ENCODE measurements around the gene KRTAP1-1.
"Not testable (repeated sequence)": the region's sequence is repeated elsewhere in the genome, so short reads cannot be mapped to it uniquely, and the experiment has no call there.

KRTAP1-1 gene

GRCh38 chr17:41054556-41054955, 13.3 kb upstream of the KRTAP1-1 start:
- not testable (repeated sequence) for DNase-seq

- DNase-seq: no peak
These were observed 12.8 kb upstream of the KRTAP1-1 start for GRCh38 chr17:41054025-41054424.

DNA sequence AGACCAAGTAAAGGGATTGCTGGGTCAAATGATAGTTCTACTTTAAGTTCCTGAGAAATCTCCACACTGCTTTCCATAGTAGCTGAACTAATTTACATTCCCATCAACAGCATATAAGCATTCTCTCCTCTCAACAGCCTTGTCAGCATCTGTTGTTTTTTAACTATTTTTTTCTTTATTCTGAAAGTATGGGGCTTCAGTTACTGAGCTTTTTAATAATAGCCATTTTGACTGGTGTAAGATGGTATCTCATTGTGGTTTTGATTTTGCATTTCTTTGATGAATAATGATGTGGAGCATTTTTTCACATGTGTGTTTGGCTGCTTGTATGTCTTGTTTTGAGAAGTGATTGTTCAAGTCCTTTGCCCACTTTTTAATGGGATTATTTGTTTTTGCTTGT, 11.3 kb upstream of the KRTAP1-1 start:
- no peak for DNase-seq

DNA sequence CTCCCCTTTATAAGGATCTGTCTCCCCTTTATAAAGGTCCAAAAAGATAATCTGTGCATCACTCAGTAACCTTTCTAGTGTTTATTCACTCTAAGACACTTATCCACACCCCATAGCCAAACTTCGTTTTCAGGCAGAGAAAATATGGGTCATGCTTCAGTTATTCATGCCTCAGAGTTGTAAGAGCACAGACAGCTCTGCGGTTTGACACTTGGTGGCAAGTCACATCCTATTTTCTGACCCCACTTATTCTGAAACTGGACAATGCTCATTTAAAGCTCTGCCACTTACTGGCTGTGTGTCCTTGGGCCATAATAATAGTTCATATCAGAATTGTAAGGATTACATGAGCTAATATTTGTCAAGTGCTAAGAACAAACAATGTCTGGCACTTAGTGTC, 7.9 kb upstream of the KRTAP1-1 start:
- DNase-seq: no peak

DNA sequence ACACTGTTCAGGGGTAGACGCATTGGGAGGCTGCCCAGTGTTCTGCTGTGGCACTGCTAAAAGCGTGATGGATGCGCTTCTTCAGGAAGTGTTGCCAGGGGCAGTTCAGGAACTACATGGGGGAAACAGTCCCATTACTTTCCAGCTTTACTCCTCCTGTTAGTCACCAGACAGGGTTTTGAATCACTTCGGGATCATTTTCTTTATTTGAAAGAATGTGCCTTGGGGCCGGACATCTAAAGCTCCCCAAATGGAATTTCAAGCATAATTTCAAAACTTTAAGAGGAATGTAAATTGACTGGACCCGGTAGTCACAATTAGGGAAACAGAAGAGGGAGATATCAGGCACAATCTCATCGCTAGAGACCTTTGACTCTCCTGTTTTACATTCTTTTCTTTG, 7.2 kb upstream of the KRTAP1-1 start:
- no peak for DNase-seq

- DNase-seq: not testable (repeated sequence)
These were observed 5.7 kb upstream of the KRTAP1-1 start, which contains the start of gene KRTAP2-1 for GRCh38 chr17:41046735-41047465. TSS of gene KRTAP2-1 (minus strand) at chr17:41047316. CDS start at chr17:41047267, 49 bp downstream.

- no peak for DNase-seq
These were observed 1.7 kb upstream of the KRTAP1-1 start for GRCh38 chr17:41042953-41043352.

- no peak for DNase-seq
These were observed 3.3 kb downstream of the KRTAP1-1 start for GRCh38 chr17:41037853-41038350.

DNA sequence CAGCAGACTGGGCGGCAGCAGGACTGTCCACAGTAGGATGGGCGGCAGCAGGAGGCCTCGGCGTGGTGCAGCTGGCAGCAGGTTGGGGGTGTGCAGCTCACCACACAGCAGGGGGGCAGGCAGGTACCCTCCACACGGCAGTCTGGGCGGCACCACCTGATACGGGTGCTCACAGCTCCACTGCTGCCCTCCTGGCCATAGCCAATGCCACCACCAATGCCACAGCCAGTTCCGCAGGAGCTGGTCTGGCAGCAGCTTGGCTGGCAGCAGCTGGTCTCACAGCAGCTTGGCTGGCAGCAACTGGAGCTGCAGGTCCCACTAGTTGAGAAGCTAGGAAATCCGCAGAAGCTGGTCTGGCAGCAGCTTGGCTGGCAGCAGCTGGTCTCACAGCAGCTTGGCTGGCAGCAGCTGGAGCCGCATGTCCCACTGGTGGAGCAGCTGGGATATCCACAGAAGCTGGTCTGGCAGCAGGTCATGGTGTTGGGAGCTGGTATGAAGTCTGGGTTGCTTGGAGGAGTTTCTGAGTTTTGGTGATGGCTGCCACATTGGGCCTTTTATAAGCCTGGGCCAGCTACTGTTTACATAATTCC, 6.8 kb downstream of the KRTAP1-1 start, which contains the start of gene KRTAP1-3:
Gene KRTAP1-3 (minus strand): TSS at position 529 of the 590 bp plus-strand sequence. CDS start 53 bp downstream, at position 476.
- DNase-seq: not testable (repeated sequence)

DNA sequence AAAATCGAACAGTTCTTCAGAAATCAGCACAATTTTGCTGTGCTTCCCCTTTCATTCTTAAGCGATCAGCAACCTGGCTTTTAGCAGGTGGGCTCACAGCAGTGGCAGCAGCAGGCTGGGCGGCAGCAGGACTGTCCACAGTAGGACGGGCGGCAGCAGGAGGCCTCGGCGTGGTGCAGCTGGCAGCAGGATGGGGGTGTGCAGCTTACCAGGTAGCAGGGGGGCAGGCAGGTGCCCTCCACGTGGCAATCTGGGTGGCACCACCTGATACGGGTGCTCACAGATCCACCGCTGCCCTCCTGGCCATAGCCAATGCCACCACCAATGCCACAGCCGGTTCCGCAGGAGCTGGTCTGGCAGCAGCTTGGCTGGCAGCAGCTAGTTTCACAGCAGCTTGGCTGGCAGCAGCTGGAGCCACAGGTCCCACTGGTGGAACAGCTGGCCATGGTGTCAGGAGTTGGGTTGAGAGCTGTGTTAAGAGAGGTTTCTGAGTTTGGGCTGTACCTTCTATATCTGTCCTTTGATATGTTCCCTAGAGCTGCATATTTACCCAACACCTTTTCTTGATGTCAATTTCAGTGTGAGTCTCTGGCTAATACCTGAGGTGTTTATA, 11.5 kb downstream of the KRTAP1-1 start, which contains the start of gene KRTAP1-4:
Gene KRTAP1-4 (minus strand): TSS at position 563 of the 613 bp plus-strand sequence. CDS start 117 bp downstream, at position 446.
- DNase-seq: no peak

- DNase-seq: no peak
These were observed 14.4 kb downstream of the KRTAP1-1 start, which contains the start of gene KRTAP1-5 for GRCh38 chr17:41026715-41027471. TSS of gene KRTAP1-5 (minus strand) at chr17:41027208. CDS start at chr17:41027155, 53 bp downstream.

- DNase-seq: no peak
These were observed 16.6 kb downstream of the KRTAP1-1 start for GRCh38 chr17:41024697-41025096.

DNA sequence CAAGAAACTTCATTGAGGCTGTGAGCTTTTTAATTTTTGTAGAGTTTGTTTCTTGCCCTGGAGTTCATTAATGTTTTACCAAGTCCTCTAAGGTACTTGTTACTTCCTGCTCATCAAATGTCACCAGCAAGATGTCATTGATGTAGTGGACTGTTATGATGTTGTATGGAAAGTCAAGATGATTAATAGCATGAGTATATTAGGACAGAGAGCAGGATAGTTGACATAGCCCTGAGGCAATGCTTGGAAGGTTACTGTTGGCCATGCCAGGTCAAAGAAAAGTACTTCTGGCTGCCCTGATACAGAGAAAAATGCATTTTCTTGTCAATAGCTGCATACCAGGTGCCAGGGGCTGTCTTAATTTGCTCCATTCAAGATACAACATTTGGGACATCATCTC, 20.9 kb downstream of the KRTAP1-1 start:
- no peak for DNase-seq

- no peak for DNase-seq
These were observed 21.8 kb downstream of the KRTAP1-1 start for GRCh38 chr17:41019415-41019814.

GRCh38 chr17:41018541-41018940, 22.7 kb downstream of the KRTAP1-1 start:
- no peak for DNase-seq

DNA sequence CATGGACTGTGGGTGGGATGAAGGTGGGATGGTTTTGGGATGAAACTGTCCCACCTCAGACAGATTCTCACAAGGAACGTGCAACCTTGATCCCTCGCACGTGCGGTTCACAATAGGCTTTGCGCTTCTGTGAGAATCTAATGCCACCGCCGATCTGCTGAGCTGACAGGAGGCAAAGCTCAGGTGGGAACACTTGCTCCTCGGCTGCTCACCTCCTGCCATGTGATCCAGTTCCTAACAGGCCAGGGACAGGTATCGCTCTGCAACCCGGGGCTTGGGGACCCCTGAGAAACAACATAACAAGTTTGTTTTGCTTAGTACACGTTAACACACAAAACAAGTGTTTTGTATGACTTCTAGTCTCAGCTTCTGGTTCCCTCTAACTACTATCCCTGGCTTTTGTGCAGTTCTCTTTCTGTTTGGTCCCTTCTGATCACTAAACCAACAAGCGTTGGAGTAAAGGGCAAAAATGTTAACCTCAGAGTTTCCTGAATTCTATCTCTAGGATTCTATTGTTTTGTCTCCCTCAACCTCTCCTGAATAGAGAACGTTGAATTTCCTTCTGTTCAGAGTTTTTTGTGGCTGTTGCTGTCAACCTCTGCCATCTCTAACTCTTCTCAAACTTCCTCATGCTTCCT, 24.6 kb downstream of the KRTAP1-1 start:
- DNase-seq: no peak

GRCh38 chr17:41015454-41015853, 25.8 kb downstream of the KRTAP1-1 start:
- no peak for DNase-seq

DNA sequence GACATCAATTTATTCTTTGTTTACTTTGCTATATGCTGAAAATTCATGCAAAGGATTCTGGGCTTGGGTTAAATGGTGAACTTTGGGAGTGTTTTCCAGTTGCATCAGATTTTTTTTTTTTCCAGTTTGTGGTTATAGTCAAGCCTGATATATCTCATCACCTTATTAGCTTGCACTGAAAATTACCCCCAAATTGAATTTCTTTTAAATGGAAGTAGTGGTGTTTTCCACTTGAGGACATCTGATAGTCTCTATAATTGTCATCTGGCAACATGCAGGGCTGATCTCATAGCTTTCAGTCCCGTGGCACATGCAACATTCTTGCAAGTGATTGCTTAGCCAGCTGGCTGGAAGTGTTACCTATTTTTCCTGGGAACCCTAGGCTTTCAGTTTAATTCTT, 27.6 kb downstream of the KRTAP1-1 start:
- DNase-seq: no peak

- DNase-seq: no peak
These were observed 28.1 kb downstream of the KRTAP1-1 start for GRCh38 chr17:41013181-41013580.

DNA sequence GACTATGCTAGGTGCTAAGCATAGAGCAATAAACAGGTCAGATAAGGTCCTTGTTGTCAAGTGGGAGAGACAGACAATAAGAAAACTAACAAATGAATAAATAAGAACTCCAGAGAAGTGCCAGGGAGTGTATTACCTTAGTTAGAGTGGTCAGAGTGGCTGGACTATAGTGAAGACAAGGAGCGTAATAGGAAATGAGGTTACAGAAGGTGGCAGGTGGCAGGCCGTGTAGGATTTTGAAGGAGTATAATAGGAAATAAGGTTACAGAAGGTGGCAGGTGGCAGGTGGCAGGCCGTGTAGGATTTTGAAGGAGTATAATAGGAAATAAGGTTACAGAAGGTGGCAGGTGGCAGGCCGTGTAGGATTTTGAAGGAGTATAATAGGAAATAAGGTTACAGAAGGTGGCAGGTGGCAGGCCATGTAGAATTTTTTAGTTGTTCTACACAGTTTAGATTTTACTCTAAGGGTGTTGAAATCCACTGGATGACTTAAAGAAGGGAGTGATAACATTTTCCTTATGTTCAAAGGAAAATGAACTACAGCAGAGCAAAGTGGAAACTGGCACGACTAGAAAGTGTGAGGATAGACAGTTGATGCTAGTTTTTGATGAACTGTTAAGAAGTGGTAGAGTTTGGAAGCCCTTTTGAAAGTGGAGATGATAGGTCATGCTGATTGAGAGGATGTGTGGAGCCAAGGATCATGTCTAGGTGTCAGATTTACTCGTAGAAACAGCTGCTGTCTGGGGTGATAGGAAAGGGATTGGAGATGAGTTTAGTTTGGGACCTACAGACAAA, 28.7 kb downstream of the KRTAP1-1 start:
- DNase-seq: no peak

DNA sequence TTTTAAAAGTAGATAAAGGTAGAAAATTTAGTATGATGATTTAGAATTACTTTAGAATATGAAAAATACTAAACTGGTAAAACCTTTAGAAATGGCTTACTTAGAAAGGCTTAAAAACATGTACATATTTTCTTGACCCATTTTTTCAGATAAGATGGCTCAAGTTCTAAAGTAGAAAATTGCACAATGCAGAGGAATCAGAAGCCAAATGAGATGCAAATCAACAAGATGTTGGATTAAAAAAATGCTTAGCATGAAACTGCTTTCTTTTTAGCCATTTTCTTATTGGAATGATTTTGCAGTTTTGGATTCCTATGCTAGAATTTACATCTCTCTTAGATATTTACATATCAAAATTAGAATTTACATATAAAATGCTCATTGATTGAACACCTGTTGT, 30.8 kb downstream of the KRTAP1-1 start:
- no peak for DNase-seq

Data from CD4-positive, alpha-beta T cell treated with Interleukin-4 for 1 hour (primary cell).